SHP77 (cell line): Measurements from ENCODE around the gene SUSD3.

ENCODE experiments used
- DNase-seq, 2 experiments: peaks; one replicate each; lab custom pipeline; 2025; lab: John Stamatoyannopoulos, UW

SUSD3 gene

DNA sequence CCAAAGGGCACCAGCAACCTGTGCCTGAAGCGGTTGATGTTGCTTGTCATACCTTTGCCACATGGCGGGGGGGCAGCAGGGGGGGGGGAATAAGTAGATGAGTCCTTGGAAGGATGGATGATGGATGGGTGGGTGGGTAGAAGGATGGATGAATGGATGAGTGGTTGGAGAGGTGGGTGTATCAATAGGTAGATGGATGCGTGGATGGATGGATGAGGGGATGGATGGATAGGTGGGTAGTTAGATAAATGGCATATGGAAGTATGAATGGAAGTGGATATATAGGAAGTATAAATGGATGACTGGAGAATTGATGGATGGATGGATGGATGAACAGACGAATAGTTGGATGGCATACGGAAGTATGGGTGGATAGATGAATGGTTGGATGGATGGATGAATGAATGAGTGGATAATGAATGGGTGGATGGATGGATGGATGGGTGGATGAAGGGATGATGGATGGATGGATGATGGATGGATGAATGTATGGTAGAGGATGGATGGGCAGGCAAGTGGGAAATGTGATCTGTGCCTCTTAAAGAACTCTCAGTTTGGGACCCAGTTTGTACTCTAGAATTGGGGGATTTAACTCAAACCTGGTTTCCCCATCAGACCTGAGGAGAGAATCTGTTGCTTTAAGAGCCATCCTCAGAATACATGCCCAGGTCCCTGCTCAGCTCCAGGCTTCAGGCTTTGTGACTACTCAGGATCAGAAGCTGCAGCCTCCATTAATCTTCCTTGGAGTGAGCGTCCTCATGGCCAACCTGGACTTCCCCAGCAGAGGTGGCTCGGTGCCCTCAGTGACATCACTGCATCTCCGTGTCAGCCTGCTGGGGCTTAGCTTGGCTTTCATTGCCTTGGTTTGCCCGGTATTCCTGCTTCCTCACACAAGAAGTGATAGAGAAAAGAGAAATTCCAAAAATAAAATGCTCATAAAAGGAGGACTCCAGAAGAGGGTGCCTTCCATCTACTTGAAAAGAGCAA lies 27.6 kb upstream of the SUSD3 start:
- DNase-seq = no peak

DNA sequence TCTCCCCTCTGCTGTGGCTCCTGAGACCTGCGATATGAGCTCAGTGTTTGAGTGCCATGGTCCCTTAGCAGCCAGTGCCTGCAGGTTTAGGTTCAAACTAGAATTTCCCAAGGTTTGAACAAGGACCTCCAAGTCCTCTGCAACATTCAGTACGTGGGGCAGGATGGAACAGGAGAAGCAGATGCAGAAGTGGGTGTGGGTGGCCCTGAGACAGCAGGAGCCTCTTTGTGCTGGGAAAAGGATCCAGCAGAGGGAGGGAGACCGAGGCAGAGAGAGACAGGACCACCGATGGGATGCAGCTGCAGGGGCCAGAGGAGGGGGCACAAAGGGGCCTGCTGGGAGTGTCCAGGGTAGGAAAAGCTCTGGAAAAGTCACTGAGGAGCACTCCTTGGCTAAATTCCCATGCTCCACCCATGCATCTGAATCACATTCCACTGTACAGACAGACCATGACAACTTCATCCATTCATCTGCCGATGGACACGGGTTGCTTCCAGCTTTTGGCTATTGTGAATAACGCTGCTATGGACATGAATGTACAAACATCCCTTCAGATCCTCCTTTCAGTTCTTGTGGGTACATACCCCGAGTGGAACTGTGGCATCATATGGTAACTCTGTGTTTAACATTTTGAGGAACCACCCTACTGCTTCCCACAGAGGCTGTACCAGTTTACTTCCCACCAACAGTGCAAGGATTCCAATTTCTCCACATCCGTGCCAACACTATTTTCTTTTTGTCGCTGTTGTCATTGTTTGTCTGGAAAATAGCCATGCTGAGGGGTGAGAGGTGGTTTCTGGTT lies 26.7 kb upstream of the SUSD3 start:
- DNase-seq = no peak

DNA sequence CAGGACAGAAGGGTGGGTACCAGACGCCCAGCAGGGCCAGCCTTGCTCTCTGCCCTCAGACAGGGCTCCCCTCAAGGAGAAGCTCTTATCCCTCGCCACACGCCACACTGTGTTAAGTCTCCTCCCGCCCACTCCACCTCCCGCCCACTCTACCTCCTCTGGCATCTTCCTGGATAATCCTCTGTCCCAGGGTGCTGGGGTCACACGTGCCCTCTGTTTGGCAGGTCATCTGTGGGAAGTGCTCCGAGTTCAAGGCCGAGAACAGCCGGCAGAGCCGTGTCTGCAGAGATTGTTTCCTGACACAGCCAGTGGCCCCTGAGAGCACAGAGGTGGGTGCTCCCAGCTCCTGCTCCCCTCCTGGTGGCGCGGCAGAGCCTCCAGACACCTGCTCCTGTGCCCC lies 26.0 kb upstream of the SUSD3 start:
- no peak for DNase-seq

DNA sequence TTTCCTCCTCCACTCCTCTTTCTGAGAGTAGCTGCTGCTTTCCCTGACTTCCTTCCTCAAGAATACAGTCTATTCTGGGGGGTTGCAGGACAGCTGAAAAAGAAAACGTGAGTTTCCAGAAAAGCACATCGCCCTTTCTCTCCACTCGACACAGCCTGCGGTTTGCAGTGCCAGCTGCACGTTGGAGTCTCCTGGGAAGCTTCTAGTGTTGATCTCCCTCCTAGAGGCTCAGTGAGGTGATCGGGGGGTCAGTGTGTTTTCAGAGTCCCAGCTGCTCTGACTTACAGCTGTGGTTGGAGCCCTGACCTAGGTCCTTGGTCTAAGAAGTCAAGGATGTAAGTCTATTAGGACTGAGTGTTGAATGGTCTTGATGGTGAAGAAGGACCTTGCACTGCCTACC lies 25.0 kb upstream of the SUSD3 start:
- DNase-seq = no peak

DNA sequence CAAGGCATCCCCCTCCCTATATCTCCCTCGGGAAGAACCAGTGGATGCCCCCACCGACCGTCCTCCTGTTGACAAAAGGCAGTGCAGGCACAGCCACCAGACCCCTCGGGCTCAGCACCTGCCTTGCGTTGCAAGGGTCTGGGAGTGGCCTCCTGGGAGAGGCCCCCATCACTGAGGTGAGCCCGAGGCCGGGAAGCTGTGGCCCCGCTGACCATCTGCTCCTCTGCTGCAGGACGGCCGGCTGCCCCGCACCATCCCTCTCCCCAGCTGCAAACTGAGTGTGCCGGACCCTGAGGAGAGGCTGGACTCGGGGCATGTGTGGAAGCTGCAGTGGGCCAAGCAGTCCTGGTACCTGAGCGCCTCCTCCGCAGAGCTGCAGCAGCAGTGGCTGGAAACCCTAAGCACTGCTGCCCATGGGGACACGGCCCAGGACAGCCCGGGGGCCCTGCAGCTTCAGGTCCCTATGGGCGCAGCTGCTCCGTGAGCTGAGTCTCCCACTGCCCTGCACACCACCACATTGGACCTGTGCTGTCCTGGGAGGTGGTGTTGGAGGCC lies 23.3 kb upstream of the SUSD3 start:
- no peak for DNase-seq

DNA sequence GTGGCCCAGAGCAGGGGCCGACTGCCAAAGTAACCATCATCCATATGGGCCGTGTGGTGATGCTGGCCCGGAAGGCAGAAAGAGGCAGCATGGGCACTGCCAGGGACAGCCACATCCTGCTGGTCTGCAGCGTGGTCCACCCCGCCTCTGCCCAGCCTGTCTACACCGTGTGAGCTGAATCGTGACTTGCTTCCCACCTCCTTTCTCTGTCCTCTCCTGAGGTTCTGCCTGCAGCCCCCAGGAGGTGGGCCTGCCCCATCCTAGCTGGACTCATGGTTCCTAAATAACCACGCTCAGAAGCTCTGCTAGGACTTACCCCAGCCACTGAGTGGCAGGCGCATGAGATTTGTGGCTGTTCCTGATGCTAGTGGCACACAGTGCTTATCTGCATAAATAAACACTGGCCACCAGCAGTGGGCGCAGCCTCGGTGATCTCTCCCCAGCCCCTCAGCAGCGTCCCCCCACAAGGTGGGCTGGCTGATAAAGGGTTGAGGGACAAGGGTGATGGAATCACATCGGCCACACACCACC lies 22.6 kb upstream of the SUSD3 start:
- no peak for DNase-seq

DNA sequence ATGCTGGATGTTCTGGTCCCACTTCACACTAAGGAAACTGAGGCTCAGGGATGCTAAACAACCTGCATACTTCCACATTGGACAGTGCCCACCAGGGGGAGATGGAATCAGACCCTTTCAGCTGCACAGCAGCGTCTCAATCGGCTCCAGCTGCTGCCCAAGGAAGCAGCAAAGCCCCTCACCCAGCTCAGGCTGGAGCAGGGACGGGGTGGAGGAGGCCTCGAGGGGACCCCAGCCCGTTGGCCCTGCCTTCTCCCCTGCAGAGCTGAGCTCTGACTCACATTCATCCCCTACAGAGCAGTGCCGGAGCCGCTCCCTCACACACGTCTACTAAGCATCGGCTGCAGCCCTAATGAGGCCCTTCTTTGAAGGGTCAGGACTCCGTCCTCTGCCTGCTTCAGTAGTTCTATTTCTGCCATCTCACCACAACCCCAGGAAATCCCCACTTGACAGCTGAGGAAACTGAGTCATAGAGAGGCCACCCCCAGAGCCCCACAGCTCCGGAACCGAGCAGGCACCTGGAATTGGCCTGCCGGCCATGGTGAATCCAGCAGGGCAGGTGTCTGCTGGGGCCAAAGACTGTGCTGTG lies 21.5 kb upstream of the SUSD3 start:
- DNase-seq = no peak

DNA sequence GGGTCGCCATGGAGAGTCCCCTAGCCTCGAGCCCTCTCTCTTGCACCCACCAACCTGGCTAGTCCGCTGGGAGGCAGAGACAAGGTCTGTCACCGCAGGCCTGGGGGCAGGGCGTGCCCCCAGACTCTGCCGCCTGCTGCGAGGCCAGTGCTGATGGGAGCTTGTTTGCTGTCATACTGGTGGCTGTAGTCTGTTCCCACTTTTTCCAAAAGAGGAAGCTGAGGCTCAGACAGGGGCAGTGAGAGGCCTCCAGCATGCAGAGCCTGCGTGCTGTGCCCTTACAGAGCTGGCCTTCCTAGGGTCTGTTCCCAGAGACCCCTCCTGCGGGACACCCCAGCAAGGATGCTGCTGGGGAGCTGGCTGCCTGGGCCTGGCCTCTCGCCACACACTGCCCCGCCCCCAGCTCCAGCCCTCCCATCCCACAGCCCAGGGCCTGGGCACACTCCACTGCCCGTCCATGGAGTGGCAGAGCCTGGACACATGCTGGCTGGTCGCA lies 21.0 kb upstream of the SUSD3 start:
- no peak for DNase-seq

DNA sequence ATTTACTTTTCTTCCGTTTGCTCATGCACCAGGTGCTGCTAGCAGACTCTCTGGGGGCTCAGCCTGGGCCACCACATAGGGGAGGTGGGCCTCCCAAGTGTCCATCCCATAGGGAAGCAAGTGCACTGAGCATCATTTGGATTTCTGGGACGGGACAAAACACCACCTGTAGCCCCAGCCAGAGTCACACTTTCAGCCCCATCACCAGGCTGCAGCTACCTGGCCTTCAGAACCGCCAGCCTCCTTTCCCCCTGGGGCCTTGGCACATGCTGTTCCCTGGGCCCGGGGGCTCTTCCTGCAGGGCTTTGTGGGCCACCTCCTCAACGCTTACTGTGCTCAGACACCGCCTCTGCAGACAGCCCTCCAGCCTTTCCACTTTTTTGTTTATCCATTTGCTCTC lies 19.6 kb upstream of the SUSD3 start:
- DNase-seq = no peak

DNA sequence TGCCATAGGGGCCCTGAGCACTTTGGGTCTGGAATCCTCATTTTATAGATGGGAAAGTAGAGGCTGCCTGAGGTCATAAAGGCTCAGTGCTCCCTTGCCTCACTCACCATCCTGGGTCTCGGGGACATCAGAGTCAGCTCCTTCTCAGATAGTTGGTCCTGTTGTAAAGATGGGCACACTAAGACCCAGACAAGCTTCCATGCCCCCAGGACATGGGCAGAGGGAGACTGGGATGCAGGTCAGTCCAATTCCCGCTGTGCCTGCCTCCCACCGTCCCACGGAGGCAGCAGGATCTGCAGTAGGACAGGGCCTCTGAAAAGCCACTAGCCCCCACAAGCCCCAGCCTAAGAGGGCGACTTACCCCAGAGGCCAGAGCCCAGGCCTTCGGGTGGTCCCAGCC lies 19.0 kb upstream of the SUSD3 start:
- DNase-seq = no peak

DNA sequence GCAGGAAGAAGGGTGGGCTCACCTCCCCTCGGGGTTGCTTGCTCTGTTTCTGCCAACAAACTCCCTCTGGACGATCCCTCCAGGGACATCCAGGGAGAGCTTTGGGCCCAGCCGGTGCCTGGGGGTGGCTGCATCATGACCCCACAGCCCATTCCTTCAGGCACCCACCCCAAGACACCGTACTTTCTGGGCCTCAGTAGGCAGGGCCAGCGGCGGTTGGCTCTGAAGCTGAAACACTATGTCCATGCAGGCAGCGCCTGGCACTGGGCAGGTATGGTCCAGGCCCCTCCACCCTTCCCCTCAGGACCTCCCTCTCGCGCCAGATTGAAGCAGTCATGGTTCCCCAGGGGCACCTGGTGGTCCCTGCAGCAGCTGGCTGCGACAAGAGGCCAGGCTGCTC lies 18.5 kb upstream of the SUSD3 start:
- no peak for DNase-seq

DNA sequence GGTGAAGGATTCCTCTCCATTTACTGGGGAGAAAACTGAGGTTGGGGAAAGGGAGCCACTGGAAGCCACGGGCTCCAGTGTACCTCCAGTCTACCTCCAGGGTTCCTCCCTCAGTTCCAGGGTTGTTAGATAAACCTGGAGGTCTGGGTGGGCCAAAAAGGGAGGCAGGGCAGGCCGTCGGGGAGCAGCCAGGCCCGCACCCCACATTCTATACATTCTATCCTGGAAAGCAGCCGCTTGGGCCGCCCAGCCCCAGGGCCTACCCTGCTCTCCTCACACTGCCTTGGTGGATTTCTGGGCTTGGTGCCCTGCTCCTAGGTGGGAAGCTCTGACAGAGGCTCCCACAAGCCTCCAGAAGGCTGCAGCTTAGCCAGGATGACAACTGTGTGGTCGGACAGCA lies 18.1 kb upstream of the SUSD3 start:
- no peak for DNase-seq

DNA sequence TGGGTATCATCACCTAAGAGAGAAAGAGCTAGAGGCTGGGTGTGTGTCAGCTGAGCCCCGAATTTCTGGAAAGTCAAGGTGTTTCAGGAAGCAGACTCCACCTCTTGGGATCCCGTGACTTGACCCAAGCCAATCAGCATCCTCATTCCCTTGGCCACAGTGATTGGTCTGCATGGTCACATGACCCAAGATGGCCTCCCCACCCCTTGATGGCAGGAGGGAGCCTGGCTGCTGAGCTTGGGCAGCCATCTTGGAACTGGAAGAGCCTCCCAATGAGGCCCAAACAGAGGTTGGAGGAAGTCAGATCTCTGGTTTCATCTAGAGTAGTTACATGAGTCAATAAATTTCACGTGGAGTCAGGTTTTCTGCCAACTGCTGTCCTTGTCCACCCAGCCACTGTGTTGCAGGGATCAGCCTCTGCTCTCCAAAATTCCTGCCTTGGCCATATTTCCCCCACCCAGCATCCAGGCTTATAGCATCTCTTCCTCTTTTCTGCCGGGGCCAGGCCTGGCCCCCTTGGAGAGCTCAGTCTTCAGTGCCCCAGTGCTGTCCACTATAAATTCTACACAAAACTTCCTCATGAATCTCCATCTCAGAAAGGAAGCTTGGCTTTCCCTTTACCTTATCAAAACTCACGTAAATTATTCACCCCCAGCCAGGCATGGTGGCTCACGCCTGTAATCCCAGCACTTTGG lies 17.2 kb upstream of the SUSD3 start:
- no peak for DNase-seq

DNA sequence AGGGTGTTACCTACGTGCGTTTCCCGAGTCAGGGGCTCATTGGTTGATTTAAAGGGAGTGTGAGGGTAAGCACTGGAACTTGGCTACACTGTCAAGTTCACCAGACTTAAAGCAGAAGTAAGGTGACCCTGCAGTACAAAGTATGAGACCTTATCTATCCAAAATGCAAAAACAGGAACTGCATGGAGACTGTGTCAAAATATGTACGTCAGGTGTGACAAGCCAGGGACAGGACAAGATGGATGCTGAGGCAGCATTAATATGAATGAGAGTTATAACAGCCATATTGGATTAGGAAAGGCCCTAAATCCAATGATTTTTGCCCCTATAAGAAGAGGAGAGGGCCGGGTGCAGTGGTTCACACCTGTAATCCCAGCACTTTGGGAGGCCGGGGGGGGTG lies 15.4 kb upstream of the SUSD3 start:
- no peak for DNase-seq

DNA sequence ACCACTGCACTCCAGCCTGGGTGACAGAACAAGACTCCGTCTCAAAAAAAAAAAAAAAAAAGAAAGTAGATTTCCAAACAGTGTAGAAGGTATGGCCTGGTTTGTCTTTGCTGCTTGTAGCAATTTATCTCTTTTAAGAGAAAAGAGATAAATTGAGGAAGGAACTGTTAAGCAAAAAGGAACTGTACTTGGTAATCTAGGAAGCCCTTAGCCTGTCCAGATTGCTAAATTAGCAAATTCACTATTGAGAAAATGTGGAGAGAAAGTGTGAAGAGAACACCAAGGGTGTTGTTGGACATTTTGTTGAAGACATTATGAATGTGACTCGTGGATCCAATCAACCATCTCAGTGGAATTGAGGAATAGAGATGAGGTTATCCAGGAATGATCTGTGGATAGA lies 13.0 kb upstream of the SUSD3 start:
- no peak for DNase-seq

DNA sequence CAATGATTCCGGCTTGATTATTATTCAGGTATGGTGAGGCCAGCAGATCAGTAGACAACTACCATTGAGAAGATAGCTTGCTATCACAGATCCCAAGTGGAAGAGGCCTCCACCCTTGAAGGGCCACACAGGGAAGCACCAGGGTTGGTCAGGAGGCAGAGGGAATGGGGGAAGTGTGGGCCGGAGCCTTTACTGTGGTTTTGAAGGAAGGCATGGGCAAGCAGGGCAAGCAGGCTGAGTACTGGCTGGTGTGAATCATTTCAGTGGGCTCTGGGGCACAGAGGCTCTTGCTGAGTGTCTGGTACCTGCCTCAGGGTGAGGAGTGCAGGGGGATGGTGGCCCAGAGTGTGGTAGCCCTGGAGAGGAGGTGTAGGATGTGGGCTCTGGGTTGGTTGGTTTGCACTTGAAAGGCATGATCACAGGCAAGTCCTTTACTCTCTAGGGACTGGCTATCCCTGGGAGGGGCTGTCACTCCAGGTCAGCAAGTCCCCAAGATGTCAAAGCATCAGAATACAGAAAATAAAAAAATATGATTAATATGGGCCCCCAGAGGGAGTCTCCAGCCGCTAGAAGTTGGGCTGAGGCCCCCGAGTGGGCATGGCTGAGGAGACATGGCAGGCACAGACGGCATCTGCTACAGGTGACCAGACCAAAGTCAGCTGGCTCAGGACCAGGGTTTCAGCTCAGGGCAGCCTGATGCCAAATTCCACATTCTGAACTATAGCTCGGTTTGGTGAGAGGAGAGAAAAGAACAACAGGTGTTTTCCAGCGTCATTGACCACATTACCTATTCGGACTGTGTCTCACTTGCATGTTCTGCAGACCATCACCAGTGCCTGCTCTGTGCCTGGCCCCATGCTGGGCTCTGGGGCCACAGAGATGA lies 9.7 kb upstream of the SUSD3 start:
- no peak for DNase-seq

DNA sequence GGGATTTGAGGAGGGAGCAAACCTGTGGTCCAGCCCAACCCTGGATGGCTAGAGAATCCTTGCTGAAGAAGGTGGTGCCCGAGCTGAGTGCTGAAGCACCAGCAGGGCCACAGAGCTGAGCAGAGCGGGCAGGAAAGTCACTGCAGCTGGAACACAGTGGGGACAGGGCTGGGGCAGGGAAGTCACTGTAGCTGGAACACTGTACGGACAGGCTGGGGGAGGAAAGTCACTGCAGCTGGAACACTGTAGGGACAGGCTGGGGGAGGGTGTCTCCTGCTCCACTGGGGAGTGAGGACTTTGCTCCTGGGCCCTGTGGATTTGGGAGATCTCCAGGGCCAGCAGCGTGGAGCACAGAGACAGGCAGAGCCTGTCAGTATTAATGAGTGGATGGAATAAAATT lies 9.0 kb upstream of the SUSD3 start:
- DNase-seq = no peak

DNA sequence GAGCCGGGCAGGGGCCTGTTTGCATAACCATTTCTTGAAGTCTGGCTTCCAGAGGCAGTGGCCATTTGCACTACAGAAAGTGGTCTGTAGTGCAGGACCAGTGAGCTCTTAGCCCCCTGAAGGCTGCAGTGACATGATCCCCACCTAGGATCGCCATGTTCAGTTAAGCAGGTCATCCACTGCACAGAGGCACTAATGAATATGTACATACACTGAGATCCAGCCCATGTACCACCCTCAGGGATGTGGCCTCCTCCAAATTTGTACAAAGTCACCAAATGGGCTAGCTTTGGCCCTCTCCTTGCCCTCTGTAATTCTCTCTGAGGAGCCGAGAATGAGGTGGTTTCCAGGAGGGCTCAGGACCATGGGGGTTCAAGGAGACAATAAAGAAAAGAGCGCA lies 8.3 kb upstream of the SUSD3 start:
- no peak for DNase-seq

DNA sequence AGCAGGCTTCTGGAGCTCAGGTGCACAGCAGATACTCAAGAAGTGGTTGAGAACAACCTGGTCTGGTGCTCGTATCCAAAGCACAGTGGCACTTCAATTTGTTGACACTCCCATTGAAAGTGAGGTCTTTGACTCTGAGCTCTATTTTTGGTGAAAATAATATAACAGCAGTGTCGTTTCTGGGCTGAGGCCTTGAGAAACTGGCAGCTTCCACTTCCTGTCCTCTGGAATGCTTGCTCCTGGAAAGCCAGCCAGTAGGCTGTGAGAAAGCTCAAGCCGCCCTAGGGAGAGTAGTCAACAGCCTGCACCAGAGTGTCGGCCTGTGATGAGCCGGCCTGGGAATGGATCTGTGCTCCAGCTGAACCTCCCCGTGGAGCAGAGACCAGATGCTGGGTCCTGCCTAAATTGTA lies 6.8 kb upstream of the SUSD3 start:
- no peak for DNase-seq

DNA sequence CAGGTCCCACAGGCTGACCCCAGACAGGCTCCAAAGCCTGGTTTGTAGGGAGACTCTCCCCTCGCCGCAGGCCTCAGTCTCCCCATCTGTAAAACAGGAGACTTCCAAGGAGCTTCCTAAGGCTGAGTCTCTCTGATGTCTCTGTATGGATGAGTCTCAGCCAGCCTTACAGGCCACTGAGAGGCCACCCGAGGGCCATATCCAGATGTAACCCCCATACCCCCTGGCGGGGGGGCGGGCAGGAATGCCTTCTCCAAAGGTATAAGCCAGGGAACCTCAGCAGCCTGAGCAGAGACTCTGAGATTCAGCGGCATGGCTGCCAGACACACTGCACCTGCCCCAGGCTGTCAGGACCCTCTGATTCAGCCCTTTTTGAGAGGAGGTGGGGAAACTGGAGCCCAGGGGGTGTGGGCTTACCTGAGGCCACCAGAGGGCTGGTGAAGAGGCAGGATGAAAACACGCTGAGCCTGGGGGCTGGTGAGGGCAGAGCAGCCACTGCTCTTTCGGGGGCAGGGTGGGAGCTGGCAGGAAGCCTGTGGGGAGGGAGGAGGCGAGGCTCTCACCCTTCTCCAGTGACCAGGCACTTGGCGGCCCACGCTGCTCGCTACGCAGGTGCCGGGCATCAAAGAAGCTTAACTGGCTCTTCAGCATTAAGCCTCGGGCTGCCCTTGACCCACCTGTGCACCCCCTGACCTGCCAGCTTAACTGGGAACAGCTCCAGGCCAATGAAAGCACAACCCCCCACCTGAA lies 5.5 kb upstream of the SUSD3 start:
- no peak for DNase-seq
